Panc1 (cell line): ENCODE measurements around the gene DMBX1.

Source experiments
- TF ChIP-seq, protein P1 (sequence below), 2 experiments: IDR thresholded peaks; 2 replicates each; pipeline ENCODE4 v1.6.1; 2011 to 2012; ENCODE audit warnings: low read depth in 2 of 2, control low read depth in 1 of 2, low read length in 1 of 2, mild to moderate bottlenecking in 1 of 2, moderate library complexity in 1 of 2; ENCODE audit not compliant: insufficient read depth in 1 of 2
- TF ChIP-seq, protein P2 (sequence below): fragments of 450-650 bp; IDR thresholded peaks from 2 replicates; pipeline ENCODE4 v1.5.1; 2017; ENCODE audit warnings: mild to moderate bottlenecking

DNA sequence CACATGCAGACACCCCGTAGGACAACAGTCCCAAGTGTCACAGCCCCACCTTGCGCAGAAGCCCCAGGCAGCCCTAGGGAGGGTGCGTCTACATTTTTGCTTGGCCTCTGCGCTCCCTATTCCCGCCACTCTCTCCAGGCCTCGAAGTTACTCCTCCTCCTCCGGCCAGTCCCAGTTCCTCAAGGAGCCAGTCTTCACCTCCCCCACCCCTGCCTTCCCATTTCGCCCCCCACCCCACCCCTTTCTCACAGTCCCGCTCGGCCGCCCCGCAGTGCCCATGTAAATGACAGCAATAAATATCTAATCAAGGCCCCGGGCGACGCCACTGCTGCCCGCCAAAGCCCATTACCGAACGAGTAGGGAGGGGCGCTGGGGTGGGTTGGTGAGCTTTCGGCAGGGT, 3.2 kb downstream of the DMBX1 start:
- TF ChIP-seq, protein P1, sequence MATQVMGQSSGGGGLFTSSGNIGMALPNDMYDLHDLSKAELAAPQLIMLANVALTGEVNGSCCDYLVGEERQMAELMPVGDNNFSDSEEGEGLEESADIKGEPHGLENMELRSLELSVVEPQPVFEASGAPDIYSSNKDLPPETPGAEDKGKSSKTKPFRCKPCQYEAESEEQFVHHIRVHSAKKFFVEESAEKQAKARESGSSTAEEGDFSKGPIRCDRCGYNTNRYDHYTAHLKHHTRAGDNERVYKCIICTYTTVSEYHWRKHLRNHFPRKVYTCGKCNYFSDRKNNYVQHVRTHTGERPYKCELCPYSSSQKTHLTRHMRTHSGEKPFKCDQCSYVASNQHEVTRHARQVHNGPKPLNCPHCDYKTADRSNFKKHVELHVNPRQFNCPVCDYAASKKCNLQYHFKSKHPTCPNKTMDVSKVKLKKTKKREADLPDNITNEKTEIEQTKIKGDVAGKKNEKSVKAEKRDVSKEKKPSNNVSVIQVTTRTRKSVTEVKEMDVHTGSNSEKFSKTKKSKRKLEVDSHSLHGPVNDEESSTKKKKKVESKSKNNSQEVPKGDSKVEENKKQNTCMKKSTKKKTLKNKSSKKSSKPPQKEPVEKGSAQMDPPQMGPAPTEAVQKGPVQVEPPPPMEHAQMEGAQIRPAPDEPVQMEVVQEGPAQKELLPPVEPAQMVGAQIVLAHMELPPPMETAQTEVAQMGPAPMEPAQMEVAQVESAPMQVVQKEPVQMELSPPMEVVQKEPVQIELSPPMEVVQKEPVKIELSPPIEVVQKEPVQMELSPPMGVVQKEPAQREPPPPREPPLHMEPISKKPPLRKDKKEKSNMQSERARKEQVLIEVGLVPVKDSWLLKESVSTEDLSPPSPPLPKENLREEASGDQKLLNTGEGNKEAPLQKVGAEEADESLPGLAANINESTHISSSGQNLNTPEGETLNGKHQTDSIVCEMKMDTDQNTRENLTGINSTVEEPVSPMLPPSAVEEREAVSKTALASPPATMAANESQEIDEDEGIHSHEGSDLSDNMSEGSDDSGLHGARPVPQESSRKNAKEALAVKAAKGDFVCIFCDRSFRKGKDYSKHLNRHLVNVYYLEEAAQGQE (IDR thresholded peaks at IDR 0.05; ENCODE audit: insufficient read depth in 1 of 2, low read depth in 2 of 2, low read length in 1 of 2) = no peak
- TF ChIP-seq, protein P2, sequence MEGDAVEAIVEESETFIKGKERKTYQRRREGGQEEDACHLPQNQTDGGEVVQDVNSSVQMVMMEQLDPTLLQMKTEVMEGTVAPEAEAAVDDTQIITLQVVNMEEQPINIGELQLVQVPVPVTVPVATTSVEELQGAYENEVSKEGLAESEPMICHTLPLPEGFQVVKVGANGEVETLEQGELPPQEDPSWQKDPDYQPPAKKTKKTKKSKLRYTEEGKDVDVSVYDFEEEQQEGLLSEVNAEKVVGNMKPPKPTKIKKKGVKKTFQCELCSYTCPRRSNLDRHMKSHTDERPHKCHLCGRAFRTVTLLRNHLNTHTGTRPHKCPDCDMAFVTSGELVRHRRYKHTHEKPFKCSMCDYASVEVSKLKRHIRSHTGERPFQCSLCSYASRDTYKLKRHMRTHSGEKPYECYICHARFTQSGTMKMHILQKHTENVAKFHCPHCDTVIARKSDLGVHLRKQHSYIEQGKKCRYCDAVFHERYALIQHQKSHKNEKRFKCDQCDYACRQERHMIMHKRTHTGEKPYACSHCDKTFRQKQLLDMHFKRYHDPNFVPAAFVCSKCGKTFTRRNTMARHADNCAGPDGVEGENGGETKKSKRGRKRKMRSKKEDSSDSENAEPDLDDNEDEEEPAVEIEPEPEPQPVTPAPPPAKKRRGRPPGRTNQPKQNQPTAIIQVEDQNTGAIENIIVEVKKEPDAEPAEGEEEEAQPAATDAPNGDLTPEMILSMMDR = no peak
